Superior temporal gyrus (tissue), 1 donor: ENCODE data around the gene NPAS3.

Experiments used
- DNase-seq: peaks from one replicate; pipeline ENCODE4 v3.0.0-alpha.2; 2016; ENCODE audit errors: extremely low spot score

The NPAS3 gene

GRCh38 chr14:33629792-33630191 lies 691.1 kb downstream of the NPAS3 start:
- no peak for DNase-seq

GRCh38 chr14:33631021-33631420 lies 692.3 kb downstream of the NPAS3 start:
- no peak for DNase-seq

- no peak for DNase-seq
These were observed 692.8 kb downstream of the NPAS3 start for GRCh38 chr14:33631441-33631840.

- DNase-seq = no peak
These were observed 696.0 kb downstream of the NPAS3 start for GRCh38 chr14:33634631-33635030.

GRCh38 chr14:33636716-33637115 lies 698.0 kb downstream of the NPAS3 start:
- DNase-seq = no peak

- no peak for DNase-seq
These were observed 703.4 kb downstream of the NPAS3 start for GRCh38 chr14:33642080-33642479.

GRCh38 chr14:33642691-33643244 lies 704.1 kb downstream of the NPAS3 start:
- no peak for DNase-seq

GRCh38 chr14:33643426-33644181 lies 704.9 kb downstream of the NPAS3 start:
- DNase-seq = no peak

GRCh38 chr14:33646692-33647260 lies 708.1 kb downstream of the NPAS3 start:
- DNase-seq = no peak

- no peak for DNase-seq
These were observed 708.7 kb downstream of the NPAS3 start for GRCh38 chr14:33647385-33647786.

GRCh38 chr14:33650430-33650829 lies 711.8 kb downstream of the NPAS3 start:
- DNase-seq = no peak

GRCh38 chr14:33652566-33653307 lies 714.1 kb downstream of the NPAS3 start:
- no peak for DNase-seq

GRCh38 chr14:33653308-33653695 lies 714.6 kb downstream of the NPAS3 start:
- no peak for DNase-seq

- DNase-seq = no peak
These were observed 716.7 kb downstream of the NPAS3 start for GRCh38 chr14:33655421-33655820.

- DNase-seq = no peak
These were observed 718.8 kb downstream of the NPAS3 start for GRCh38 chr14:33657476-33657875.

GRCh38 chr14:33660248-33660647 lies 721.6 kb downstream of the NPAS3 start:
- DNase-seq = no peak

GRCh38 chr14:33661101-33661500 lies 722.4 kb downstream of the NPAS3 start:
- DNase-seq = no peak

GRCh38 chr14:33668066-33668465 lies 729.4 kb downstream of the NPAS3 start:
- no peak for DNase-seq

GRCh38 chr14:33669111-33669510 lies 730.4 kb downstream of the NPAS3 start:
- no peak for DNase-seq

- no peak for DNase-seq
These were observed 731.6 kb downstream of the NPAS3 start for GRCh38 chr14:33670235-33670634.

- no peak for DNase-seq
These were observed 732.9 kb downstream of the NPAS3 start for GRCh38 chr14:33671556-33671955.

GRCh38 chr14:33674927-33675326 lies 736.2 kb downstream of the NPAS3 start:
- no peak for DNase-seq
